Thyroid gland (tissue), 4 donors: Measurements from ENCODE around the gene IL31RA. TPM values are rescaled to one million over a fixed set of nuclear protein-coding genes. Genes with fewer than 3 reads are reported as not detected.

Experiments
- DNase-seq, 2 donors: peaks; one replicate each; pipeline ENCODE4 v3.0.0-alpha.2; 2019
- H3K27ac ChIP-seq, 3 donors: fragments of 200-600 bp; sonication (generic); 1 replicate in 2 of 3; 2 replicates in 1 of 3; pipeline ENCODE4 v1.5.1; 2016 to 2019; ENCODE audit warnings: mild to moderate bottlenecking in 1 of 3, moderate library complexity in 1 of 3
- H3K27me3 ChIP-seq: fragments of 200-600 bp; sonication (generic); one replicate; pipeline ENCODE4 v1.5.1; 2019
- H3K36me3 ChIP-seq, 2 donors: fragments of 200-600 bp; sonication (generic); one replicate each; pipeline ENCODE4 v1.5.1; 2016 to 2019
- H3K4me1 ChIP-seq, 2 donors: fragments of 200-600 bp; sonication (generic); one replicate each; pipeline ENCODE4 v1.5.1; 2017 to 2019
- H3K4me3 ChIP-seq, 3 donors: fragments of 200-600 bp; sonication (generic); replicated peaks in 1 of 3; 1 replicate in 2 of 3; 2 replicates in 1 of 3; pipeline ENCODE4 v1.5.1; 2016; ENCODE audit warnings: mild to moderate bottlenecking in 1 of 3
- H3K9me3 ChIP-seq: fragments of 200-600 bp; sonication (generic); one replicate; pipeline ENCODE4 v1.5.1; 2017
- CTCF ChIP-seq, 6 experiments: fragments of 200-600 bp in 3 of 6; fragments of 450-650 bp in 3 of 6; sonication (generic) in 3 of 6; IDR thresholded peaks; one replicate each; pipeline ENCODE4 v1.5.1; 2016 to 2019; ENCODE audit warnings: antibody characterized with exemption in 6 of 6, mild to moderate bottlenecking in 2 of 6, inconsistent platforms in 1 of 6, moderate library complexity in 1 of 6
- POLR2A ChIP-seq, 2 donors: fragments of 450-650 bp; IDR thresholded peaks; one replicate each; pipeline ENCODE4 v1.6.1; 2017; ENCODE audit warnings: antibody characterized with exemption in 2 of 2, mild to moderate bottlenecking in 2 of 2, moderate library complexity in 1 of 2
- WGBS, 2 donors: methylation state at CpG; one replicate each; pipeline ENCODE4 v1.1.5; 2017; 5-methylcytosine and 5-hydroxymethylcytosine counted together
- intact Hi-C: fragments of 100-400 bp; cut with DNase I; formaldehyde crosslinking; loops from one replicate; pipeline ENCODE4 v1.15.1; 2023
- total RNA-seq, 4 donors: library from RNA; depleted of rRNA; stranded (reverse); fragments of >200 nt; gene quantifications; one replicate each; pipeline ENCODE4 v1.2.3, GENCODE V29; 2016

IL31RA gene
- total RNA-seq, 4 donors from 2014 or later = not detected

- WGBS, 2 donors = 81 to 89% methylated on average over 2 of the region's 2 CpGs
- no peak for TF ChIP-seq POLR2A (IDR thresholded peaks at IDR 0.05)
- TF ChIP-seq CTCF (IDR thresholded peaks at IDR 0.05) = no peak
- Histone ChIP-seq H3K4me3 (no peak overlapping the region), H3K27ac (no peak overlapping the region), H3K27me3 (no peaks in the 10 kb centered on the region), H3K4me1 (no peaks in the 10 kb centered on the region), H3K36me3 (no peaks in the 10 kb centered on the region), H3K9me3 (no peaks in the 10 kb centered on the region)
- intact Hi-C loops = no loop called here
- no peak for DNase-seq
Measured at GRCh38 chr5:55858104-55858503, 6.9 kb downstream of the IL31RA start.

GRCh38 chr5:55860288-55860687 is 9.1 kb downstream of the IL31RA start:
- H3K9me3 ChIP-seq = no peaks in the 10 kb centered on the region
- no peaks in the 10 kb centered on the region for H3K4me1 ChIP-seq
- TF ChIP-seq CTCF (IDR thresholded peaks at IDR 0.05) (no peak), POLR2A (IDR thresholded peaks at IDR 0.05) (no peak)
- no peaks in the 10 kb centered on the region for H3K27me3 ChIP-seq
- H3K36me3 ChIP-seq = no peaks in the 10 kb centered on the region
- 63 to 97% methylated on average over 3 of the region's 3 CpGs for WGBS, 2 donors
- DNase-seq = no peak
- H3K27ac ChIP-seq = no peak overlapping the region
- intact Hi-C loops = no loop called here
- H3K4me3 ChIP-seq = no peak overlapping the region

- no peaks in the 10 kb centered on the region for H3K4me1 ChIP-seq
- no peaks in the 10 kb centered on the region for H3K9me3 ChIP-seq
- intact Hi-C loops = no loop called here
- no peak overlapping the region for H3K4me3 ChIP-seq
- H3K27ac ChIP-seq = no peak overlapping the region
- H3K36me3 ChIP-seq = no peaks in the 10 kb centered on the region
- TF ChIP-seq POLR2A (IDR thresholded peaks at IDR 0.05) (no peak), CTCF (IDR thresholded peaks at IDR 0.05) (no peak)
- DNase-seq = no peak
- H3K27me3 ChIP-seq = no peaks in the 10 kb centered on the region
- whole genome bisulfite sequencing, 2 donors = 73 to 97% methylated on average over 4 of the region's 4 CpGs
Measured at GRCh38 chr5:55860709-55861108, 9.6 kb downstream of the IL31RA start.

GRCh38 chr5:55864606-55865541 is 13.7 kb downstream of the IL31RA start:
- 85 to 86% methylated on average over 9 of the region's 9 CpGs for WGBS, 2 donors
- TF ChIP-seq CTCF (IDR thresholded peaks at IDR 0.05) (no peak), POLR2A (IDR thresholded peaks at IDR 0.05) (no peak)
- H3K36me3 ChIP-seq = no peaks in the 10 kb centered on the region
- H3K27ac ChIP-seq = no peak overlapping the region
- H3K9me3 ChIP-seq = no peaks in the 10 kb centered on the region
- H3K4me3 ChIP-seq = no peak overlapping the region
- intact Hi-C loops = no loop called here
- H3K4me1 ChIP-seq = no peaks in the 10 kb centered on the region
- no peaks in the 10 kb centered on the region for H3K27me3 ChIP-seq
- DNase-seq = no peak

- H3K36me3 ChIP-seq = no peaks in the 10 kb centered on the region
- no peak overlapping the region for H3K27ac ChIP-seq
- no peaks in the 10 kb centered on the region for H3K27me3 ChIP-seq
- H3K9me3 ChIP-seq = no peaks in the 10 kb centered on the region
- intact Hi-C loops = no loop called here
- no peak overlapping the region for H3K4me3 ChIP-seq
- no peak for DNase-seq
- no peaks in the 10 kb centered on the region for H3K4me1 ChIP-seq
- TF ChIP-seq CTCF (IDR thresholded peaks at IDR 0.05) (no peak), POLR2A (IDR thresholded peaks at IDR 0.05) (no peak)
- WGBS, 2 donors = 75 to 82% methylated on average over 3 of the region's 3 CpGs
Measured at GRCh38 chr5:55865831-55866230, 14.7 kb downstream of the IL31RA start.
